HEK293T (cell line): ENCODE results near the gene TIMP2.

Experiments used
- BHLHE40 ChIP-seq: fragments of 450-650 bp; IDR thresholded peaks from 2 replicates; pipeline ENCODE4 v1.6.1; 2016; ENCODE audit warnings: mild to moderate bottlenecking, moderate library complexity, borderline replicate concordance
- ELF4 ChIP-seq: fragments of 450-650 bp; IDR thresholded peaks from 2 replicates; pipeline ENCODE4 v1.6.1; 2017; ENCODE audit warnings: antibody characterized with exemption
- FOXM1 ChIP-seq: fragments of 450-650 bp; IDR thresholded peaks from 2 replicates; pipeline ENCODE4 v1.6.1; 2017; ENCODE audit warnings: mild to moderate bottlenecking, borderline replicate concordance
- TARDBP ChIP-seq: fragments of 450-650 bp; IDR thresholded peaks from 2 replicates; pipeline ENCODE4 v1.6.1; 2016
- ZNF384 ChIP-seq: fragments of 450-650 bp; IDR thresholded peaks from 2 replicates; pipeline ENCODE4 v1.6.1; 2016

DNA sequence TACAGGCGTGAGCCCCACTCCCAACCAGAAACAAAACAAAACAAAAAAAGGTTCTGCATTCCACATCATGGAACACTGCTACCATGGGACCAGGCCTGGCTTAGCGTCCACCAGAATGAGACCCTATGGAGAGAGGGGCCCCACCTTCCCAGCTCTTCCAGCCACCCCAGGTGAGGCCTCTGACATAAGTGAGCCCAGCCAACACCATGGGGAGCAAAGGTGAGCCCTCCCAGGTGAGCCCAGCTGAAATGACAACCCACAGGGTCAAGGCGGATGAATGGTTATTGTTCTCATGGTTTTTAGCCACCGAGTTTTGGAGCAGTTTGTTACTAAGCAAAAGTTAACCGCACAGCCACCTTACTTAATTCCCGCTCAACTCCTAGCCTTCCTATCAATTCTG lies 38.2 kb upstream of the TIMP2 start:
- no peak for TF ChIP-seq FOXM1
- TF ChIP-seq ELF4: no peak
- no peak for TF ChIP-seq TARDBP
- TF ChIP-seq BHLHE40: no peak
- no peak for TF ChIP-seq ZNF384
